ENCODE measurements around the gene VENTX.

- TF ChIP-seq CTCF (conservative IDR thresholded peaks at IDR 0.05): no peak
- no peak for TF ChIP-seq ZFX (IDR thresholded peaks at IDR 0.05)
Observed at GRCh38 chr10:133217800-133218589, 19.7 kb upstream of the VENTX start.

All from C4-2B (cell line).